Measurements from ENCODE around the gene ZNF641.

ZNF641 gene

DNA sequence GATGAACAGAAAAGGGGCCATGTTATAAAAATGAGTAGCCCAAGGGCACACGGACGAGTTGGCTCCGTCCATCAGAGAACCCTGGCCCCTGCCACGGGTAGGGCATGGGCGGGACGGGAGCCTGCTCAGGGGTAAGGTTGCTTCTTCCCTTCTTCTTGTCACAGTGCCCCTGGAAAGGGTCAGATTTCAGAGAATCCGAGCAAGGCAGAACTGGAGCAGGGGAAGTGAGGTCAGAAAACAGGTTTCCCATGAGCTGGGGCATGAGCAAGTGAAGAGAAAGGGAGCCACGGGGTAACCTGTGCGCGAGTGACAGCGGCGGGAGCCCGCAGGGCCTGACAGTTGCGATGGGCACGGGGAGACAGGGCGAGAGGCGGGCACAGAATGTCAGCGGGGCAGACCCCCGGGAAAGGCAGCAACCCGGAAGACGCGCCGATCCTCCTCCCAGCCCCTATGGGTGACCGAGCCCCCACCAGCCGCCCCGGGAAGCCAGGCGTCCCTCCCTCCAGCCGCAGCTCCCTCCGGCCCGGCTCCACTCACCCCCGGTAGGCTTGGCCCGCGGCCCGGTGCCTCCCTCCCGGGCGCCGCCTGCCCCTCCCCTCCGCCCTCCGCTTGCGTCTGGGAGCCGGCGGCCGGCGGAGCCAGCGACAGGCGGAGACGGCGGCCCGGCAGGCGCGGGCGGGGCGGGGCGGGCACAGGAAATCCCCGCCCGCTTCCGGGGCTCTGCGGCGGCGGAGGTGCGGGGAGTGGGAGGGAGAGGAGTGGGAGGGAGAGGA is at the start of gene ZNF641:
ZNF641 (minus strand) TSS at position 671 of the 773 bp plus-strand sequence. CDS start 2,829 bp downstream, outside the sequence.
- DNase-seq (ENCODE audit: low spot score) = peak; percentile 89

DNA sequence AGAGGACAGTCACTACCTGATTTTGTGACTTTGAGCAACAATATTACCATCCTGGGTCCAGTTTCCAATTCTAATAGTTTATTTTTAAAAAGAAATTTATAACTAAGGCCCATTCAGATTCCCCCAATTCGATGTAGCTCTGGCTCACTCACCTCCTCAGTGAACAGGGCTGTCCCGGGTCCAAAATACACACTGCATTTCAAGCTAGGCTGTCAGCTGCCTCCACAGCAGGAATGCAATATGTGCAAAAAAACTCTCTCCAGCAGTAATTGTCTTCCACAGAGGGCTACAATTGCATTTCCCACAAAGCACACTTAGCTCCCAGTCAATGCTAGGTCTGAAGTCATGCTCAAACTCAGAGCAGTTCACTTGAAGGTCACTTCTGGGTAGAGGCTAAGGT is 39.3 kb upstream of the ZNF641 start:
- no peak for DNase-seq (ENCODE audit: low spot score)

DNA sequence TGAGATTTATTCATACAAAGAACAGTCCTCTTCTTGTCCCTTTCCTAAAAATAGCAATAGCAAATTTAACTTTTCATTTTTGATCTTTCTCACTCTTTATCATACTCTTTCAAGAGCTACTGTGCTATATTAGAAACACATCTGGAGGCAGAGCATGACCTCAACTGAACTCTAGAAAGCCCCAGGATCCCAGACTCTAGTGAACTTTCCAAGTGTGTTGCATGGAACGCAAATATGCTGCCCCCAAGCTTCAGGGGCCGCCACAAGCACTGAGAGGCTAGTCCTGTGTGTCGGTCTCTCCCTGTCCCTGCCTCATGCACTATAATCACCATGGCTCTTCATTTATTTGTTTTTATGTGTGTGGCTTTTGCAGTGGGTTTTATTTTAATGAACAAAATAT is 38.7 kb upstream of the ZNF641 start:
- DNase-seq (ENCODE audit: low spot score) = no peak

DNA sequence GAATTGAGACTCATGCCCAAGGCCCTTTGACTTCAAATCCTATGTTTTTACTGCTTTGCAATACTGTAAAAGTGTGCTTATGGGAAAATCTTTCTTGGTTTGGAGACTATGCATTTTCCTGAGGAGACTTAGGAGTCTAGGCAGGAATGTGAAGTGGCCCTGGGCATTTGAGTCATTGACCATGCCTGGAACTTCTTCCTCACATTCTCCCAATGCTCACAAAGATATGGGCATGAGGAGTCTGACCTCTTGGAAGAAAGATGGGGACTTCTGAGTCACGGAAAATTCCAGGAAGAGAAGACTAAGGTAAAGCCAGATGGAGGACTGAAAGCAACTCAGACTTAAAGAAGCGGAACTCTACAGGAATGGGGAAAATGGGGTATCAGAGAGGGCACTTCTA is 38.2 kb upstream of the ZNF641 start:
- DNase-seq (ENCODE audit: low spot score) = no peak

DNA sequence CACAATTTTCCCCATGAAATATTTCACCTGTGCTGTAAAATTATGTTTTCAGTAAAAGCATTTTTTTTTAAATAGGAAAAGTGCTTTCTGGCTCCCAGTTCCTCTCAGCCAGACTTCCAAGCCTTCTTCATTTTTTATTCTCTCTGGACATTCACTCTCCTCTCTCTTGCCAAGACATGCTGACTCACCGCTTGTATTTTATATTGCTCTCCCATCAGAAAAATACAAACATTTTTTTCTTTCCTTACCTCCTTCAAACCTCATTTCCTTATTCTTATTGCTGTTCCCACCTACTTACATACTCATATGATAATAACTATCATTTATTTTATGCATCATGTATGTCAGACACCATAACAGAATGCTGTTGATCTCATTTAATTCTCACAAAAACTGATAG is 37.7 kb upstream of the ZNF641 start:
- DNase-seq (ENCODE audit: low spot score) = no peak

DNA sequence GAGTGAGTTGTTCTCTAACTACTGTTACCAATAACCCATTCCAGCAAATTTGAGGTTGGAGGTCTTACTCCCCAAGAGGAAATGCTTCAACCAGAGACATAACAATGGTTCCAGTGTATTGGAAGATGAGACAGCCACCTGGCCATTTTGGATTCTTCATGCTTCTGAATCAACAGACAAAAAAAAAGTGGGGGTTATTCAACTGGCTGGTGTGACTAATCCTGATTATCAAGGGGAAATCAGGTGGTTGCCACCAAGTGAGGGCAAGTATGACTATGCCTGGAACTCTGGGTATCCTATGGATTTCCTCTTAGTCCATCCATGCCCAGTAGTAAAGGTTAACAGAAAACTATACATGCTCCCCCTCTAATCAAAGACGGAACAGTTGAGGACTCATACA is 29.9 kb upstream of the ZNF641 start:
- DNase-seq (ENCODE audit: low spot score) = no peak

DNA sequence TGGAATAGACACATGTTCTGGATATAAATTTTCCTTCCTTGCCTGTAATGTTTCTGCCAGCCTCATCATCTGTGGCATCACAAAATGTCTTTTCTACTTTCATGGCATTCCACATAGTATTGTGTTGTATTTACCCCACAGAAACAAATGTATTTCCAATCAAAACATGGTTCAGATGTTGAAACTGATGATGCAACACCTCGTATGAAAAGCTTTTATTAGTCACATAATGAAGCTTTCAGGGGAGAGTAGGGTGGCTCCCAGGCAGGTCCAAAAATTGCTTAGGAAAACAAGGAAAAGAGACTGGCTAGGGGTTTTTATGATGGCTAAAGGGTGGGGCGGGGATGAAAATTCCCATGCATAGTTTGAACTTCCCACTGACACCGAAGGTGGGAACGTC is 29.1 kb upstream of the ZNF641 start:
- no peak for DNase-seq (ENCODE audit: low spot score)

DNA sequence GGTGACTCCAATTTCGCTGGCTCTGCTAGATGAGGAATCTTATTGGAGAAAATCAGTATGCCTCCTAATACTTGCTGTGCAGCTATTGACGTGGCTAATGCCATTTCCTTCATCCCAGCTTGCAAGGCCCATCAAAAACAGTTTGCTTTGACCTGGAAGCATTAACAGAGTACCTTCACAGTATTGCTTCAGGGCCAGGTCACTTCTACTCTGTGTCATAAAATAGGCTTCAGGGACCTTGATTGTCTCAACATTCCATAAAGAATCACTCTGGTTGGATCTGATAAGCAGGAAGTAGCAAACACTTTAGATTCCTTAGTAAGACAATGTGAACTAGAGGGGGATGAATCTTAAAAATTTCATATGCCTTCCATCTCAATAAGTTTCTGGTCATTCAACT is 26.9 kb upstream of the ZNF641 start:
- no peak for DNase-seq (ENCODE audit: low spot score)

DNA sequence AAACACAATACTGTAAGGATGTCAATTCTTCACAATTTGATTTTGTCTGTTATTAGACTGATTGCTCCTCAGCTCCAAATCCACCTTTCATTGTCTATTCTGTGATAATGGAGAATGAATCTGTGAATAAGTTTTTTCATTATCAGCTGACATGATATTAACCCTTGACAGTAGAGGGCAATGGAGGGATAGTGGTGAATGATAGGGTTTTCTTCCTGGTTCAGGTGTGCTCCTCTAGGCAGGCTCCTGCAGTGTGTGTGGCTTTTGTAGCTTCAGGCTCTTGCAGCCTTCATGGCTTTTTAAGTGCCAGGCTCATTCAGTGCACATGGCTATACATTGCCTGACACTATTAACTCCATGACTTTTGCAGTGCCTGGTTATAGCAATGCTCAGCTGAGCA is 23.4 kb upstream of the ZNF641 start:
- DNase-seq (ENCODE audit: low spot score) = no peak

DNA sequence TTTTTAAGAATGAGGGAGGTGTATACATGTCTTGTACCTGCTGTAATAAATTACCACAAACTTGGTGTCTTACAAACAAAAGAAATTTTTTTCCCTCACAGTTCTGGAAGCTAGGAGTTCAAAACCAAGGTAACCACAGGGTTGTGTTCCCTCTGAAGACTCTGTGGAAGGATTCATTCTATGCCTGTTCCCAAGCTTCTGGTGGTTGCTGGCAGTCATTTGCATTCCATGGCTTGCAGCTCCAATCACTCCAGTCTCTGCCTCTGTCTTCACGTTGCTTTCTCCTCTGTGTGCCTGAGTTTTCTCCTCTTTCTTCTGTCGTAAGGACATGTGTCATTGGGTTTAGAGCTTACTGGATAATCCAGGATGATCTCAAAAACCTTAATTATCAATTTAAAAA is 15.4 kb upstream of the ZNF641 start:
- DNase-seq (ENCODE audit: low spot score) = no peak

DNA sequence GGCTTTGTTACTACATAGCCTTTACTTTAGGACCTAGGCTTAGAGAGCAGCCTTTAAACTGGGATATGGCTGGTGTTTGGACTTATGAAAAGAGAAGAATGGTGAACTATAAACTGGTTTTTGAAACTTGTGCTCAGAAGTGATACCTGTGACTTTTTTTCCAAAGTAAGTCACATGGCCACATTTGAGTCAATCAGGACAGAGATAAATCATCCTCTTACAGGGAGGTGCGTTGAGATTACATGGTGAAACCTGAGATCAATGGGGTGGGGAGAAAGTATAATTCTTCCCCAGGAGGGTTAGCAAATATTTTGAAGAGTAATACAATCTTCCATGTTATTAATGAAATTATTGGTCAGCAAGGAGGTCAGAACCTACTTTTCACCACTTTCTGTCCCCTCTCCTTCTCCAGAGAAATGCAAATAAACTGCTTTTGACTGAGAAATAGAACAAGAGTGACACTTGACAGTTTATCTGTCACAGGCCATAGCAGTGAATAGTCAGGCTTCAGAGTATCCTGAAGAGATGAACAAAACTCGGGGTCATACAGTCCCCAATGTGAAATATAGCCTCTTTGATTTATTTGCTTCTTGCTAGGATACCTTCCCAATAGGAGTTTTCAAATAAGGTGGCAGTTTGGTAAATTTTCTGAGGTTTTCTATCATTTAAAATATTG is 11.1 kb upstream of the ZNF641 start:
- no peak for DNase-seq (ENCODE audit: low spot score)

DNA sequence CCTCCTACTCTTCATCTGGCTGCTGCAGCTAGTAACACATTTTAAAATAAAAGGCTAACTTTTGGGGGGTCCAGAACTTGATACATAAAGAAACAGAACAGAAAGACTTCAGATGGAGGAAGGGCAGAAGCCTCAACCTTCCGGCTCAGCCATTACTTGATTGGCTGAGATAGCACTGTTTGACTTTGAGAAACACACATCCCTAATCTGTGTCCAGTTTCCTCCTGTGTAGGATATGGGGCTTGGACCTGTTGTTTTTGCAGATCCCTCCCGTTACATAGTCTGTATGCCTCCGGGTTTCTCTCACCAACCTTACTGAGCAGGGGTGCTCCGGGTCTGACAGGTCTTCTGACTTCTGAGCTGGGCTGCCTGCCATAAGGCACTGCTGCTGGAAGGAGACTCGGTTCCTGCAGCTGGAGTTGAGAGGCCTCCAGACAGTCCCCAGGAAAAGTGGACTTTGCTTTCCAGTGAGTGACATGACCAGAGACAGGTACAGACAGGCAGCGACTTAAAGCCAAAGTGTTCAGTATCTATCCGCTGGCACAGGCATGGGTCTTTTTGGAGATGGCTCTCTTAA is 8.3 kb upstream of the ZNF641 start:
- DNase-seq (ENCODE audit: low spot score) = no peak

DNA sequence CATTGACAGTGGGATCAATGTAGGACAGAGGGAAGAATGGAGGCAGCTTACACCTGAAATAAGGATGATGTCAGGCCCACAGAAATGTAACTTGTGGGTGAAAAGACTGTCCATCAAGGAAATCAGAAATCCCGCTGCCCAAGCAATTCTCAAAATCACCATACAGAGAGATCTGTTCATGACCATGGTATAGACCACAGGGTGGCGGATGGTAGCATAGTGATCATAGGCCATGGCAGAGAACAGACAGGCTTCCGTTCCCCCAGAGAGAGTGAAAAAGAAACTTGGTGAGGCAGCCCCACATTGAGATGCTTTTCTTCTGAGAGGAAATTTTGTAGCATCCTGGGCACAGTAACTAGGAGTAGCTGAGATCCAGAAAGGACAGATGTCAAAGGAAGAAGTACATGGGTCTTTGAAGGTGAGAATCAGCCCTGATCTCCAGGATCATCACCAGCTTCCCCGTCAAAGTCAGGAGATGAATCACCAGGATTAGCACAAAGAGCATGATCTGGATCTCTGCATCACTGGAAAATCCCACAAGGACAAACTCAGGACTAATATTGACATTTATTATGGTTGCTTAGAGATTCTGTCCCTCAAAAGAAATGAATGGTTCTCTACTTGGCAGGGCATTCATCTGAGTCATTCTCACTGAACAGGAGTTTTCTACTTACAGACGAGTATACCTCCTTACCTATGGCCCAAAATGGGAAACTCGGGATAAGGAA is 5.5 kb upstream of the ZNF641 start:
- no peak for DNase-seq (ENCODE audit: low spot score)

DNA sequence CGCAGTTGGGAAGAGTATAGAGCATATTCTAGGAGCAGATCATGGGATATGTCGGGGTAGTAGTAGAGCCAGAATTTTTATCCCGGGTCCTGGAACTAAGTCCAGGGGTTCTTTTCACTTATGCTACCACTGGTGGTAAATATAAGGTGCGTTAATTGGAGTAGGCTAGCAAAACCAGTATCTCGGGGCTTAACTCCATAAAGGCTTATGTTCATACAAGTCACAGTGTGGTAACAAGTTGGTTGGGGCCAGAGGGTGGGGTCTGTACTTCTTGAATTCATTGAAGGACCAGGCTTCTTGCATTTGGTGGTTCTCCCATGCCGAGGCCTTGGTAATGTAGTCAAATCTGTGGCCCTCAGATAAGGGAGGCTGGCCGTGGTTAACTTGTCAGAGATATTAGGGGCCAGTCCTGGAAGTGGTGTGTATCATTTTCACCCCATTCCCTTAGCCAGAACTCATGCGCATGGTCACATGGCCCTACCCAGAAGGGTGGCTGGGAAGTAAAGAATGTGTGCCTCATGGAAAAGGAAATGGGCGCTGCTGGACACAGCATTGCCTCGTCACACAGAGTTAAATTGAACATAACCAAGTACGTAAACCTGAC is 1.5 kb upstream of the ZNF641 start:
- no peak for DNase-seq (ENCODE audit: low spot score)

DNA sequence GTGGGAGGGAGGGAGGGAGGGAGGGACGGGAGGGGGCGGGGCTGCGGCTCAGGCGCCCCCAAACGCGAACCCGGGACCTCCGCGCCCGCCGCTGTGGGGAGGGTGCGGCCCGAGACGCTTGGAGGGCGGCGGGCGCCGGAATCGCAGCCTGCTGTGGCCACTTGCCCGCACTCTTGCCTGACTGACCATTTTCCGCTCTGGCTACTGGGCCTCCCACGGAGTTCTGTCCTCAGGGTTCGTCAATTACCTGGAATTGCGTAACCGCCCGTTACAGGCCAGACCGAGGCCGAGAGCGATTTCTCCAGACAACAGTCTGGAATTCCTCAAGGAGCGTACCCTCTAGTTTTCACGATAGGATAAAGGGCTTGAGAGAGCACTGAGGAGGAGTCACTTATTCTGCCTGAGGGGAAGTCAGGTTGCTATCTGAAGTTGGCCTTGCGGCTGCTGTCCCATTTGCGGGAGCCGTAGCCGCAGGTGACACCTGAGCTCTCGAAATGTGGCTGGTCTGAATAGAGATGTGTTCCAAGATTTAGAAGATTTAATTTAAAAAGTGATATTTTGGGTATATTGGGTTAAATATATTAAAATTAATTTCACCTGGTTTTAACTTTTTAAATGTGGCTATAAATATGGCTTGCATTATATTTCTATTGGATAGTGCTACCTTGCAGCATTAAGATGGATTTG is 446 bp upstream of the ZNF641 start:
- DNase-seq (ENCODE audit: low spot score) = no peak

DNA sequence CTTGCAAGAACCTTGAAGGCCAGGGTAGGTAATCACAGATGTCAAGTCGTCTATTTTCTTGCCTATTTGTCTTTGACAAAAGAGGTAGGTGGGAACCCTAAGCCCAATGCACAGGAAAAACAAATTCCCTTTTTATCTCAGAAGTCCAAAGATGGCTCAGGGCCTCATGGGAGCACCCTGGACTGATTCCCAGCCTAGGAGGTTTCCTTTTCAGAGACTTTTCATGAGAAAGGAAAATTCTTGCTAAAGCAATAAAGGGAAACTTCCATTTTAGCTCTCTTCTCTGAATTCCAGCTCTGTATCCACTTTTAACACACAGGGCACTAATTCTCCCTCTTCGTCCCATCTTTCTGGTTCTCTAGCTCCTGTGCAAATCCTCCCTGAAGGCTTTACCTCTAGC is 1.2 kb downstream of the ZNF641 start:
- no peak for DNase-seq (ENCODE audit: low spot score)

DNA sequence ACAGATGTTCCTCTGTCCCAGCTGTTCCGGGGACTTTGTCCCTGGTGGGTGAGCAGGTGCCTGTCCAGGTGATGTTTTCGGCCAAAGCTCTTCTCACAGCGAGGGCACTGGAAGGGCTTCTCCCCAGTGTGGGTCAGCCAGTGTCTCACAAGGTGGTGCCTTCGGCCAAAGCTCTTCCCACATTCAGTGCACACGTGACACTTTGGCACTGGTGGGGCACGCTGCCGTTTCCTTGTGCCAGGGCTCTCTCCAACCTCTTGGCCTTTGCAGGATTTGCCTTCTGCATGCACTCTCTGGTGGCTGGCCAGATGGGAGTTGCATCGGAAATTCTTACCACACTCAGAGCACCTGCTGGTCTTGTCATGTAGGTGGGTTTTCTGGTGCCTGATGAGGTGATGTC is 7.7 kb downstream of the ZNF641 start:
- no peak for DNase-seq (ENCODE audit: low spot score)

DNA sequence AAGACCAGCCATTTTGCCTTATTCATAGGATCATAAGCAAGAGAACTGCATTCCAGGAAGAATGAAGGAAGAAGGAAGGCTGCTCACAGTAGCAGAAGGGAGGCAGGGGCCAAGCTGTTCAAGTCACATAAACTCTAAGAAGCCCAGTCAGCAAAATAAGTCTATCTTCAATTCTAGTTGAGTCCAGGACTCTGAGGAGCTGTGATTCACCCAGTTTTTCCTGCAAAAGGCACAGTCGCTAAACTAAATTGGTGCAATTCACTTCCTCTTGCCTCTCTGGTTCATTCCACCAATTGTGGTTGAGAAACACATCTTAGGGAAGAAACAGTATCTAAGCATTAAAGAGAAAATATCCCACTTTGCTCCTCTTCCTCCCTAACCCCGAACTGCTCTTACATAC is 9.8 kb downstream of the ZNF641 start:
- DNase-seq (ENCODE audit: low spot score) = no peak

DNA sequence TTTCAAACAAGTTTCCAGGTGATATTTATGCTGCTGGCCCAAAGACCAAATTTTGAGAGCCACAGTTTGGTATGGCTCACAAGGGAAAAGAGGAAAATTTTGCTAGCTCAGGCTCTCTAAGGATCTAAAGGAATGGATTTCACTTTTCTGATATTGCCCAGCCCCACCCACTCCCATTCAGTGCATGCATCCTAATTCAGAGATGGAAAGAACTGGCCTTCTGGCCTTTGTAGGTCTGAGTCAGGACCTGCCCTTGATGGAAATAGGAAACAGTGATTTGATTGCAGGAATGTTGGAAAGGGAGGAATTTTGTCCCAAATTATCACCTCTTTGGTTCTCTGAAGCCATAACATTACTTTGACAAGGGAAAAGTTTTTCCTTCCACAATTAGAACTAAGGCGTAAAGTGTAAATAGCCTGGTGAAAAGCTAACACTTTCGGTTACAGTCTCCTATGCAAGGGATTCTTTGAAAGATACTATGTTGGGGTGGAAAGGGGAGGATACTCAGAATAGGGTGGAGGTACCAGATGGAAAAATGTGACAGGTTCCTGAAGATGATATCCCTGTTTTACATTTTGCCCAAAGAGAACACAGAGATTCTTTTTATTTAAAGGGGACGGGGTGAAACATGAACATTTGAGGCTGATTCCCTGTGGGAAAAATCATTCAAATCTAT is 11.1 kb downstream of the ZNF641 start:
- no peak for DNase-seq (ENCODE audit: low spot score)

DNA sequence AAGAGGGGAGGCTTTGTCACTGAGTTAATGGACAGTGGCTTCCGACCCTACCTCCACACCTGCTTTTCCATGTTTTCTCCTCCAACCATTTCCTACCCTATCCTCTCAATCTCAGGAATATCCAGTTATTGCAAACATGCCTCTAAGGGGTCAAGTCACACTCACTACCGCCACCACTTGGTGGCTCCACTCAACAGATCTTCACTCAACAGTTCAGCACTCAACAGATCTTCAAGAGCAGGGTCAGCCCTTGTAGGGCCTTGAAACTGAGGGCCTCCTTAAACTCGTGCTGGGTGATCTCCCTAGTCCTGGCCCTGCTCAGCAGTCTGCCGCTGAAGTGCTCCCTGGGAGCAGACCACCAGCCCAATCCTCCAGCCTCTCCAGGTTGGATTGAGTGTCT is 14.2 kb downstream of the ZNF641 start:
- peak; percentile 35 for DNase-seq (ENCODE audit: low spot score)

DNA sequence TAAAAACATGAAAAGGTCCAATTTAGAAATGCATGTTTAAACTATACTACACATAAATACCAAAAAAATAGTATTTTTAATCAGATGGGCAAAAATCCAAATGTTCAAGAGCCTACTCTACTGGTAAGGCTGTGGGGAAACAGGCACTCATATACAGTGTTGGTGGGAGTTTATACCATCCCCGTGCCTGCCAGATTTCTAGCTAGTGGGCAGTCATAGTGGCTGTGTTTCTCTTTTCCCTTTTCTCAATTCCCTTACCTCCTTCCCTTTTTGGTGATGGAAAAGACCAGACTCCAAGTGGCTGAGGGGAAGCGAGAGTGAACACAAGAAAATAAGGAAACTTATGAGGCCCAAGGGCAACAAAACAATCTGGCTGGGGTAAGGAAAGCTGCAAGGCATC is 14.7 kb downstream of the ZNF641 start:
- no peak for DNase-seq (ENCODE audit: low spot score)

All from iPS-NIHi11 (cell line).